IMR-90 (cell line): Measurements from ENCODE around the gene PRR22. TPM values are rescaled to one million over a fixed set of nuclear protein-coding genes. Genes with fewer than 3 reads are reported as not detected.

ENCODE experiments used
- ATAC-seq: fragments of 200-7000 bp; cut with Tn5 transposase; 2 replicates; pipeline ENCODE4 v1.9.1; 2020; ENCODE audit warnings: low read depth, mild to moderate bottlenecking, moderate library complexity
- BruUV-seq: library from RNA; stranded (reverse); fragments of 400-500 nt; replicated peaks from 2 replicates; lab custom pipeline; 2021; lab: Mats Ljungman, UMichigan
- CTCF ChIA-PET: fragments of 300-600 bp; formaldehyde crosslinking; extraction: SDS; loops from one replicate; lab custom pipeline; 2021; ENCODE audit warnings: antibody characterized with exemption; lab: Yijun Ruan, JAX
- POLR2A ChIA-PET: fragments of 300-600 bp; sonication (Branson Sonifier 250); formaldehyde crosslinking; loops from one replicate; lab custom pipeline; 2022; ENCODE audit warnings: antibody characterized with exemption; ENCODE audit not compliant: unreplicated experiment; lab: Charles Lee
- DNase-seq: peaks from one replicate; pipeline ENCODE4 v3.0.0; 2013
- H2AFZ ChIP-seq: replicated peaks from 2 replicates; pipeline ENCODE3; 2013; ENCODE audit warnings: low read length, mild to moderate bottlenecking; ENCODE audit not compliant: poor library complexity
- H2AK5ac ChIP-seq: 2 replicates; pipeline ENCODE4 v1.6.1; 2013; ENCODE audit warnings: low read depth, low read length, inconsistent platforms
- H2AK9ac ChIP-seq: replicated peaks from 2 replicates; pipeline ENCODE3; 2013; ENCODE audit warnings: mild to moderate bottlenecking, low read depth, low read length, moderate library complexity; ENCODE audit not compliant: poor library complexity
- H2BK120ac ChIP-seq: 2 replicates; pipeline ENCODE4 v1.6.1; 2013; ENCODE audit warnings: low read depth, low read length, inconsistent platforms
- H2BK15ac ChIP-seq: 3 replicates; pipeline ENCODE4 v1.6.1; 2013; ENCODE audit warnings: low read depth, low read length, inconsistent platforms
- H2BK20ac ChIP-seq: 2 replicates; pipeline ENCODE4 v1.6.1; 2013; ENCODE audit warnings: low read depth, mild to moderate bottlenecking, inconsistent platforms, low read length, moderate library complexity
- H2BK5ac ChIP-seq: 2 replicates; pipeline ENCODE4 v1.6.1; 2013; ENCODE audit warnings: mild to moderate bottlenecking, low read depth, low read length, inconsistent platforms; ENCODE audit not compliant: poor library complexity, severe bottlenecking
- H3K14ac ChIP-seq: replicated peaks from 2 replicates; pipeline ENCODE4 v1.6.1; 2013; ENCODE audit warnings: low read depth, low read length, inconsistent platforms
- H3K18ac ChIP-seq: 2 replicates; pipeline ENCODE4 v1.6.1; 2013; ENCODE audit warnings: low read depth, low read length, control low read depth
- H3K23ac ChIP-seq: 2 replicates; pipeline ENCODE4 v1.6.1; 2013; ENCODE audit warnings: low read depth, low read length, inconsistent platforms
- H3K27ac ChIP-seq: 2 replicates; pipeline ENCODE4 v1.5.1; 2013; ENCODE audit warnings: mild to moderate bottlenecking, control low read depth, low read length; ENCODE audit not compliant: insufficient read depth
- H3K27me3 ChIP-seq: 2 replicates; pipeline ENCODE4 v1.6.1; 2013; ENCODE audit warnings: low read length; ENCODE audit not compliant: control insufficient read depth, insufficient read depth
- H3K36me3 ChIP-seq: 2 replicates; pipeline ENCODE4 v1.6.1; 2013; ENCODE audit warnings: low read length, mixed read lengths; ENCODE audit not compliant: control insufficient read depth, insufficient read depth
- H3K4ac ChIP-seq: 2 replicates; pipeline ENCODE4 v1.6.1; 2013; ENCODE audit warnings: low read depth, low read length, inconsistent platforms
- H3K4me1 ChIP-seq: 2 replicates; pipeline ENCODE4 v1.6.1; 2013; ENCODE audit warnings: low read length, mixed read lengths; ENCODE audit not compliant: control insufficient read depth, insufficient read depth
- H3K4me2 ChIP-seq: 2 replicates; pipeline ENCODE4 v1.6.1; 2013; ENCODE audit warnings: low read depth, mild to moderate bottlenecking, control low read depth, low read length, moderate library complexity
- H3K4me3 ChIP-seq: 2 replicates; pipeline ENCODE4 v1.5.1; 2013; ENCODE audit warnings: low read depth, mild to moderate bottlenecking, control low read depth, low read length, moderate library complexity; ENCODE audit not compliant: insufficient read depth
- H3K56ac ChIP-seq: 2 replicates; pipeline ENCODE4 v1.6.1; 2013; ENCODE audit warnings: low read length, inconsistent platforms; ENCODE audit not compliant: insufficient read depth; ENCODE audit errors: extremely low read depth
- H3K79me1 ChIP-seq, 2 experiments: 2 replicates each; pipeline ENCODE4 v1.6.1; 2013; ENCODE audit warnings: low read length in 2 of 2, inconsistent platforms in 1 of 2, low read depth in 1 of 2
- H3K9ac ChIP-seq: 2 replicates; pipeline ENCODE4 v1.6.1; 2013; ENCODE audit warnings: low read depth, low read length, control low read depth
- H3K9me1 ChIP-seq: 2 replicates; pipeline ENCODE4 v1.6.1; 2013; ENCODE audit warnings: low read length, inconsistent platforms; ENCODE audit not compliant: insufficient read depth
- H3K9me3 ChIP-seq: 2 replicates; pipeline ENCODE4 v1.6.1; 2013; ENCODE audit warnings: low read length; ENCODE audit not compliant: control insufficient read depth, insufficient read depth
- H4K20me1 ChIP-seq: 2 replicates; pipeline ENCODE4 v1.6.1; 2013; ENCODE audit warnings: low read length, inconsistent platforms; ENCODE audit not compliant: insufficient read depth
- H4K5ac ChIP-seq: 2 replicates; pipeline ENCODE4 v1.6.1; 2013; ENCODE audit warnings: mild to moderate bottlenecking, low read depth, low read length, control low read depth
- H4K8ac ChIP-seq, 2 experiments: 2 replicates each; pipeline ENCODE4 v1.6.1; 2013; ENCODE audit warnings: low read depth in 2 of 2, low read length in 2 of 2, control low read depth in 1 of 2, inconsistent platforms in 1 of 2
- H4K91ac ChIP-seq: 2 replicates; pipeline ENCODE4 v1.6.1; 2013; ENCODE audit warnings: low read depth, low read length, inconsistent platforms; ENCODE audit not compliant: insufficient read depth
- BHLHE40 ChIP-seq: fragments of 150-350 bp; IDR thresholded peaks from 2 replicates; pipeline ENCODE4 v1.6.1; 2016; ENCODE audit warnings: mild to moderate bottlenecking, low read depth, low read length
- CEBPB ChIP-seq: IDR thresholded peaks from 2 replicates; pipeline ENCODE4 v1.6.1; 2012; ENCODE audit warnings: low read depth, low read length, improper control_type of control experiment
- CHD1 ChIP-seq: IDR thresholded peaks from 2 replicates; pipeline ENCODE4 v1.6.1; 2012; ENCODE audit warnings: low read depth, low read length, improper control_type of control experiment
- FOS ChIP-seq: fragments of 150-350 bp; IDR thresholded peaks from 2 replicates; pipeline ENCODE4 v1.6.1; 2016; ENCODE audit warnings: low read depth, low read length
- MAFK ChIP-seq: IDR thresholded peaks from 2 replicates; pipeline ENCODE4 v1.6.1; 2012; ENCODE audit warnings: low read depth, low read length, improper control_type of control experiment
- MAZ ChIP-seq: IDR thresholded peaks from 2 replicates; pipeline ENCODE4 v1.6.1; 2012; ENCODE audit warnings: low read depth, mild to moderate bottlenecking, low read length, improper control_type of control experiment, moderate library complexity, borderline replicate concordance
- MXI1 ChIP-seq: IDR thresholded peaks from 2 replicates; pipeline ENCODE4 v1.6.1; 2012; ENCODE audit warnings: low read depth, mild to moderate bottlenecking, low read length, moderate library complexity, borderline replicate concordance
- NFE2L2 ChIP-seq: fragments of 150-350 bp; IDR thresholded peaks from 2 replicates; pipeline ENCODE4 v1.6.1; 2016; ENCODE audit warnings: low read depth, mild to moderate bottlenecking, low read length
- POLR2A ChIP-seq: IDR thresholded peaks from 2 replicates; pipeline ENCODE4 v1.6.1; 2012; ENCODE audit warnings: mild to moderate bottlenecking, low read depth, low read length
- RAD21 ChIP-seq: IDR thresholded peaks from 2 replicates; pipeline ENCODE4 v1.6.1; 2012; ENCODE audit warnings: low read length, improper control_type of control experiment
- RCOR1 ChIP-seq: IDR thresholded peaks from 2 replicates; pipeline ENCODE4 v1.6.1; 2012; ENCODE audit warnings: mild to moderate bottlenecking, low read length, improper control_type of control experiment; ENCODE audit not compliant: insufficient replicate concordance
- RFX5 ChIP-seq: IDR thresholded peaks from 2 replicates; pipeline ENCODE4 v1.8.0; 2012; ENCODE audit warnings: low read depth, mild to moderate bottlenecking, low read length, moderate library complexity
- SMC3 ChIP-seq: fragments of 150-350 bp; IDR thresholded peaks from 2 replicates; pipeline ENCODE4 v1.6.1; 2016; ENCODE audit warnings: low read depth, mild to moderate bottlenecking, antibody characterized with exemption, low read length, moderate library complexity
- WGBS, 2 experiments: methylation state at CpG; one replicate each; pipeline versions ENCODE4 v1.1.5 to v1.1.7; 2013; ENCODE audit warnings: missing lambda C conversion rate in 2 of 2; ENCODE audit not compliant: insufficient read length in 1 of 2; ENCODE audit errors: extremely low coverage in 2 of 2; 5-methylcytosine and 5-hydroxymethylcytosine counted together
- dilution Hi-C: fragments of 300-500 bp; cut with HindIII; formaldehyde crosslinking; loops from one replicate; pipeline ENCODE4 v1.14.3; 2018; ENCODE audit warnings: low sequenced_read_pairs; ENCODE audit not compliant: unreplicated experiment
- in situ Hi-C: fragments of 300-500 bp; cut with MboI; formaldehyde crosslinking; loops from 3 replicates; pipeline ENCODE4 v1.14.3; 2019; ENCODE audit warnings: low sequenced_read_pairs, inconsistent platforms, mixed read lengths
- intact Hi-C: fragments of 100-400 bp; cut with micrococcal nuclease; formaldehyde crosslinking; loops from 2 replicates; pipeline ENCODE4 v1.10.0; 2022
- polyA plus RNA-seq, 3 experiments: library from polyadenylated mRNA; depleted of rRNA; stranded (reverse); fragments of >200 nt; gene quantifications; 2 replicates each; pipeline ENCODE4 v1.2.3, GENCODE V29; 2012; ENCODE audit warnings: low replicate concordance in 1 of 3
- total RNA-seq: library from RNA; depleted of rRNA; stranded (reverse); fragments of >200 nt; gene quantifications from 2 replicates; pipeline ENCODE4 v1.2.3, GENCODE V29; 2012
- TF ChIP-seq, protein P1 (sequence below): conservative IDR thresholded peaks from 2 replicates; pipeline ENCODE4 v1.5.1; 2012; ENCODE audit warnings: mild to moderate bottlenecking, low read depth, low read length, improper control_type of control experiment
- TF ChIP-seq, protein P2 (sequence below): fragments of 150-350 bp; IDR thresholded peaks from 2 replicates; pipeline ENCODE4 v1.6.1; 2016; ENCODE audit warnings: low read depth, mild to moderate bottlenecking, low read length, moderate library complexity, borderline replicate concordance
- TF ChIP-seq, protein P3 (sequence below): fragments of 150-350 bp; IDR thresholded peaks from 2 replicates; pipeline ENCODE4 v1.6.1; 2017; ENCODE audit warnings: mild to moderate bottlenecking, antibody characterized with exemption, low read length, low read depth

PRR22 gene
- total and polyA plus RNA-seq, 2 of the 4 experiments (the other 2 are of a cell fraction) = 0.92 TPM; not detected in 1

DNA sequence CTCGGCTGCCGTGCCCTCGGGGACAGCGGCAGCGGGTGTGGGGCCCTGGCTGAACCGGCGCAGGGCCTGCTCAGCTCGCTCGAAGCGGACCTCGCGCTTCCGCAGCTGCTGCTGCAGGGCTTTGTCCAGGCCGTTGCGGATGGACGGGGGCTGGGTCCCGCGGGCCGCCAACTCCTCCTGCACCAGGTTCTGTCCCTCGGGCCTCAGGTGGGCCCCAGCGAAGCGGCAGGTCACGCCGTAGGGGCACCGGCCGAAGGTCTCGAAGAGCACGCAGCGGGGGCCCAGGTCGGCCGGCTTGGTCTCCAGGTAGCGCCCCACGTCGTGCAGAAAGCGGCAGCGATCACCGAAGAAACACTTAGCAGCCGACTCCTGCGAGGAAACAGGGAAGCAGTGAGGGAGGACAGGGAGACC lies 4.8 kb upstream of the PRR22 start:
- no peak overlapping the region for H2AK5ac ChIP-seq

More for the DNA sequence above, 4.8 kb upstream of the PRR22 start:
- no peaks in the 10 kb centered on the region for H3K27me3 ChIP-seq
- H3K79me1 ChIP-seq = peaks cover 0 to 11% of the 10 kb centered on the region in 2 experiments; a peak in 2 of 4 replicates
- no peak overlapping the region for H3K4ac ChIP-seq
- in situ Hi-C loops (no loop called here), intact Hi-C loops (no loop called here), dilution Hi-C loops (no loop called here)
- ATAC-seq (no peak), DNase-seq (no peak)
- POLR2A ChIA-PET = no interaction called here
- peak overlapping the region; percentile 97 for H2AK9ac ChIP-seq
- no peak overlapping the region for H2AFZ ChIP-seq
- H2BK120ac ChIP-seq = no peak overlapping the region
- H3K9ac ChIP-seq = no peak overlapping the region
- no peak overlapping the region for H3K4me3 ChIP-seq
- no peak overlapping the region for H3K56ac ChIP-seq
- CTCF ChIA-PET = no interaction called here
- 0 out of 2 replicates have a peak, but pooled peaks cover 3% of the 10 kb centered on the region for H3K9me1 ChIP-seq
- no peak overlapping the region for H2BK5ac ChIP-seq
- H2BK20ac ChIP-seq = no peak overlapping the region
- no peak overlapping the region for H3K4me2 ChIP-seq
- BruUV-seq = no TSS peak
- H3K23ac ChIP-seq = no peak overlapping the region
- no peak for TF ChIP-seq CEBPB
- TF ChIP-seq CHD1 = no peak
- no peak for TF ChIP-seq NFE2L2
- TF ChIP-seq MXI1 = no peak
- no peak for TF ChIP-seq RFX5
- TF ChIP-seq, protein P1, sequence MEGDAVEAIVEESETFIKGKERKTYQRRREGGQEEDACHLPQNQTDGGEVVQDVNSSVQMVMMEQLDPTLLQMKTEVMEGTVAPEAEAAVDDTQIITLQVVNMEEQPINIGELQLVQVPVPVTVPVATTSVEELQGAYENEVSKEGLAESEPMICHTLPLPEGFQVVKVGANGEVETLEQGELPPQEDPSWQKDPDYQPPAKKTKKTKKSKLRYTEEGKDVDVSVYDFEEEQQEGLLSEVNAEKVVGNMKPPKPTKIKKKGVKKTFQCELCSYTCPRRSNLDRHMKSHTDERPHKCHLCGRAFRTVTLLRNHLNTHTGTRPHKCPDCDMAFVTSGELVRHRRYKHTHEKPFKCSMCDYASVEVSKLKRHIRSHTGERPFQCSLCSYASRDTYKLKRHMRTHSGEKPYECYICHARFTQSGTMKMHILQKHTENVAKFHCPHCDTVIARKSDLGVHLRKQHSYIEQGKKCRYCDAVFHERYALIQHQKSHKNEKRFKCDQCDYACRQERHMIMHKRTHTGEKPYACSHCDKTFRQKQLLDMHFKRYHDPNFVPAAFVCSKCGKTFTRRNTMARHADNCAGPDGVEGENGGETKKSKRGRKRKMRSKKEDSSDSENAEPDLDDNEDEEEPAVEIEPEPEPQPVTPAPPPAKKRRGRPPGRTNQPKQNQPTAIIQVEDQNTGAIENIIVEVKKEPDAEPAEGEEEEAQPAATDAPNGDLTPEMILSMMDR = no peak
- TF ChIP-seq FOS = no peak
- TF ChIP-seq BHLHE40 = no peak
- no peak for TF ChIP-seq POLR2A
- TF ChIP-seq, protein P2, sequence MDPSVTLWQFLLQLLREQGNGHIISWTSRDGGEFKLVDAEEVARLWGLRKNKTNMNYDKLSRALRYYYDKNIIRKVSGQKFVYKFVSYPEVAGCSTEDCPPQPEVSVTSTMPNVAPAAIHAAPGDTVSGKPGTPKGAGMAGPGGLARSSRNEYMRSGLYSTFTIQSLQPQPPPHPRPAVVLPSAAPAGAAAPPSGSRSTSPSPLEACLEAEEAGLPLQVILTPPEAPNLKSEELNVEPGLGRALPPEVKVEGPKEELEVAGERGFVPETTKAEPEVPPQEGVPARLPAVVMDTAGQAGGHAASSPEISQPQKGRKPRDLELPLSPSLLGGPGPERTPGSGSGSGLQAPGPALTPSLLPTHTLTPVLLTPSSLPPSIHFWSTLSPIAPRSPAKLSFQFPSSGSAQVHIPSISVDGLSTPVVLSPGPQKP = no peak
- TF ChIP-seq MAFK = no peak
- TF ChIP-seq, protein P3, sequence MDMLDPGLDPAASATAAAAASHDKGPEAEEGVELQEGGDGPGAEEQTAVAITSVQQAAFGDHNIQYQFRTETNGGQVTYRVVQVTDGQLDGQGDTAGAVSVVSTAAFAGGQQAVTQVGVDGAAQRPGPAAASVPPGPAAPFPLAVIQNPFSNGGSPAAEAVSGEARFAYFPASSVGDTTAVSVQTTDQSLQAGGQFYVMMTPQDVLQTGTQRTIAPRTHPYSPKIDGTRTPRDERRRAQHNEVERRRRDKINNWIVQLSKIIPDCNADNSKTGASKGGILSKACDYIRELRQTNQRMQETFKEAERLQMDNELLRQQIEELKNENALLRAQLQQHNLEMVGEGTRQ = no peak
- no peak for TF ChIP-seq SMC3
- no peak for TF ChIP-seq MAZ
- TF ChIP-seq RAD21 = no peak
- TF ChIP-seq RCOR1 = no peak
- H4K91ac ChIP-seq = no peak overlapping the region
- H4K20me1 ChIP-seq = peaks cover 7% of the 10 kb centered on the region
- no peak overlapping the region for H2BK15ac ChIP-seq
- H4K5ac ChIP-seq = no peak overlapping the region
- no peak overlapping the region for H4K8ac ChIP-seq
- no peak overlapping the region for H3K14ac ChIP-seq
- no peak overlapping the region for H3K18ac ChIP-seq
- H3K27ac ChIP-seq = no peak overlapping the region
- WGBS, 2 experiments = 97% methylated on average over 32 of the region's 39 CpGs; no CpG with 5 or more reads in 1 of the 2 experiments
- no peaks in the 10 kb centered on the region for H3K9me3 ChIP-seq
- peaks cover 44% of the 10 kb centered on the region for H3K36me3 ChIP-seq
- H3K4me1 ChIP-seq = 0 out of 2 replicates have a peak, but pooled peaks cover 2% of the 10 kb centered on the region
